ENCODE results near the gene TP73. TPM values are rescaled to one million over a fixed set of nuclear protein-coding genes. Genes with fewer than 3 reads are reported as not detected.

Gene TP73
- total RNA-seq, 4 donors from 2014 or later = 4.9 to 8.8 (median 7.0) TPM

GRCh38 chr1:3609769-3610526 lies 42.4 kb upstream of the TP73 start:
- Histone ChIP-seq H3K9me3 (no peaks in the 10 kb centered on the region), H3K4me3 (no peak overlapping the region), H3K36me3 (no peaks in the 10 kb centered on the region), H3K4me1 (peaks cover 18 to 23% (median 22%) of the 10 kb centered on the region in 3 donors), H3K27ac (no peak overlapping the region), H3K27me3 (peaks cover 0 to 86% (median 2%) of the 10 kb centered on the region in 4 donors)
- TF ChIP-seq, protein P1, sequence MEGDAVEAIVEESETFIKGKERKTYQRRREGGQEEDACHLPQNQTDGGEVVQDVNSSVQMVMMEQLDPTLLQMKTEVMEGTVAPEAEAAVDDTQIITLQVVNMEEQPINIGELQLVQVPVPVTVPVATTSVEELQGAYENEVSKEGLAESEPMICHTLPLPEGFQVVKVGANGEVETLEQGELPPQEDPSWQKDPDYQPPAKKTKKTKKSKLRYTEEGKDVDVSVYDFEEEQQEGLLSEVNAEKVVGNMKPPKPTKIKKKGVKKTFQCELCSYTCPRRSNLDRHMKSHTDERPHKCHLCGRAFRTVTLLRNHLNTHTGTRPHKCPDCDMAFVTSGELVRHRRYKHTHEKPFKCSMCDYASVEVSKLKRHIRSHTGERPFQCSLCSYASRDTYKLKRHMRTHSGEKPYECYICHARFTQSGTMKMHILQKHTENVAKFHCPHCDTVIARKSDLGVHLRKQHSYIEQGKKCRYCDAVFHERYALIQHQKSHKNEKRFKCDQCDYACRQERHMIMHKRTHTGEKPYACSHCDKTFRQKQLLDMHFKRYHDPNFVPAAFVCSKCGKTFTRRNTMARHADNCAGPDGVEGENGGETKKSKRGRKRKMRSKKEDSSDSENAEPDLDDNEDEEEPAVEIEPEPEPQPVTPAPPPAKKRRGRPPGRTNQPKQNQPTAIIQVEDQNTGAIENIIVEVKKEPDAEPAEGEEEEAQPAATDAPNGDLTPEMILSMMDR (IDR thresholded peaks at IDR 0.05) = no peak
- no peak for TF ChIP-seq POLR2A (IDR thresholded peaks at IDR 0.05)
- DNase-seq = no peak
- intact Hi-C loops (cut with DNase I) = no loop called here
- WGBS, 2 donors = 67 to 84% methylated on average over 11 to 12 of the region's 24 CpGs

DNA sequence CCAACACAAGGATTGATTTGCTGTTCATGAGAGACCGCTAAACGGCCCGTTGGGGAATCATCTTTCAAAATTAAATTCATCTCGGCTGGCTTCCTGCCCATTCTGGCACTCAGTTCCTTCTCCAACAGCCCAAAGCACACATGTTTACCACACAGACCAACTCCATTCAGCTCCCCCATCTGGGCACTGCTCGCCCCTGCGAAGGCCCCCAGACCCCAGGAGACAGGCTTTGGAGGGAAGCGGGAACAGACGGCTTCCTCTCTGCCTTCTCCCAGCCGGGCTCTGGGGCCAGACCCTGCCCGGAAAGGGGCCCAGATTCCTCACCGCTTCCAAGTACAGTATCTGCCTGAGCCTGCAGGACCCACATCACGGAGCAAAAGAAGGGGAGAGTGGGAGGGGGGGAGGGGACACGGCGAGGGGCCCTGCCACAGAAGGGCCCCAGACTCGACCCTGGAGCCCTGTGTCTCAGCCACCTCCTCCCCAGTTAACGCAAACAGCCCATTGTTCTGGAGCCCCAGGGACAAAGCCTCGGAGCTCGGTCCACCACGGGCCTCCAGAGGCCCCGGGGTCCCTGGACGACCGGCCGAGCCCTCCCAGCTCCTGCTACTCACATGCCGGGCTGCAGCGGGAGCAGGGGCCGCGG lies 41.7 kb upstream of the TP73 start:
- no peak overlapping the region for H3K27ac ChIP-seq
- intact Hi-C loops (cut with DNase I) = no loop called here
- 0 to 7% methylated on average over 3 to 9 of the region's 27 CpGs for WGBS, 2 donors
- H3K4me1 ChIP-seq = peaks cover 18 to 23% (median 22%) of the 10 kb centered on the region in 3 donors
- H3K4me3 ChIP-seq = peak overlapping the region; percentile 20 to 68 (median 34)
- TF ChIP-seq POLR2A (IDR thresholded peaks at IDR 0.05) = no peak
- TF ChIP-seq, protein P1 (IDR thresholded peaks at IDR 0.05) = no peak
- no peaks in the 10 kb centered on the region for H3K9me3 ChIP-seq
- H3K27me3 ChIP-seq = peaks cover 0 to 85% (median 2%) of the 10 kb centered on the region in 4 donors
- H3K36me3 ChIP-seq = no peaks in the 10 kb centered on the region
- DNase-seq = no peak

DNA sequence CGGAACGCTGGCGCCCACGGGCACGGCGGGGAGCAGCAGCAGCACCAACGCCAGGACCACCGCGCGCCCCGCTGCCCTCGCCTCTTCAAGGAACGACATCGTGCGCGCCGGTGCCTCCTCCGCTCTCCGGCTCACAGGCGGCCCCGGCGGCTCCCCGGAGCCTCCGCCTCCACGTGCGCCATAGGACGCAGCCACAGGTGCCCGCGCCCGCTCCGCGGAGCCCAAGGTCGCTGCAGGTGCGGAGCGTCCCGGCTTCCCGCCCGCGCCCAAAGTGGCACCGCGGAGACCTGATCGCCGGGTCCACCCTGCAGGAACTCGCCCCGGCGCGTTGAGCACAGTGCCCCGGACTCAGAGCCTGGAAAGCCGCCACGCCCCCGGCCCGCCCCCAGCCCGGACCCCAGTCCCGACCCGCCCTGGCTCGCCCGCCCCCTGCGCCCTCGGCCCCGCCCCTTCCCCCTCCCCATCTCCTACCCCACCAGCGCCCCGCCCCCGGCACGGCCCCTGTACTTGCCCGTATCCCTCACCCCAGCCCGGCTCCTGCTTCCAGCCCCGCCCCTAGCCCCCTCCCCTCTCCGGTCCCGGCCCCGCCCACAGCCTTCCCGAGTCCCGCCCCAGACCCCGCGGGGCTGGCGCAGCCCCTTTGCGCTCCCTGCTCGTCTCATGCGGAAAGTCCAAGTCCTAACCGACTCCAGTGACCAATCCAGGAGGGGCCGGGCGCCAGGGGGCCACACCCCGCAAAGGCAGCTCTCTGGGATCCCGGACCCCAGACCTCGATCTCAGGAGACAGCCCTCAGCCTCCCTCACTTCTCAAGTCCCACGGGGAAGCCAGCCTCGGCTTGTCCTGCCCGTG lies 40.9 kb upstream of the TP73 start, which contains the start of gene MEGF6:
Gene MEGF6 (minus strand): TSS at position 339 of the 850 bp plus-strand sequence. CDS start 240 bp downstream, at position 99.
- TF ChIP-seq POLR2A (IDR thresholded peaks at IDR 0.05) = no peak
- TF ChIP-seq, protein P1 (IDR thresholded peaks at IDR 0.05) = no peak
- Histone ChIP-seq H3K36me3 (no peaks in the 10 kb centered on the region), H3K4me3 (peak within 1 kb of the TSS; percentile 20 to 68 (median 34)), H3K27ac (no peak within 1 kb of the TSS), H3K4me1 (peaks cover 18 to 23% (median 22%) of the 10 kb centered on the region in 3 donors), H3K27me3 (peaks cover 0 to 82% (median 2%) of the 10 kb centered on the region in 4 donors), H3K9me3 (no peaks in the 10 kb centered on the region)
- intact Hi-C loops (cut with DNase I) = no loop called here
- DNase-seq = no peak
- WGBS, 2 donors = 0% methylated on average over 1 of the region's 87 CpGs; no CpG with 5 or more reads in 1 of the 2 donors

GRCh38 chr1:3612123-3612522 lies 40.2 kb upstream of the TP73 start:
- H3K36me3 ChIP-seq = no peaks in the 10 kb centered on the region
- TF ChIP-seq POLR2A (IDR thresholded peaks at IDR 0.05) = no peak
- TF ChIP-seq, protein P1 (IDR thresholded peaks at IDR 0.05) = no peak
- 0 to 40% methylated on average over 1 of the region's 7 CpGs for WGBS, 2 donors
- DNase-seq = no peak
- intact Hi-C loops (cut with DNase I) = no loop called here
- no peak overlapping the region for H3K27ac ChIP-seq
- peaks cover 18 to 23% (median 22%) of the 10 kb centered on the region in 3 donors for H3K4me1 ChIP-seq
- no peaks in the 10 kb centered on the region for H3K9me3 ChIP-seq
- peak overlapping the region in 2 of 4 donors; percentile 45 to 68 for H3K4me3 ChIP-seq
- peaks cover 0 to 77% (median 2%) of the 10 kb centered on the region in 4 donors for H3K27me3 ChIP-seq
